Uterus (tissue), 4 donors: ENCODE results near the gene SLC17A9. TPM values are rescaled to one million over a fixed set of nuclear protein-coding genes. Genes with fewer than 3 reads are reported as not detected.

Experiments used
- DNase-seq, 2 donors: peaks; one replicate each; pipeline ENCODE4 v3.0.0-alpha.2; 2019 to 2020
- H3K27ac ChIP-seq, 2 donors: fragments of 200-600 bp; sonication (generic); 1 replicate in 1 of 2; 2 replicates in 1 of 2; pipeline ENCODE4 v1.5.1; 2016 to 2018
- H3K27me3 ChIP-seq, 2 donors: fragments of 200-600 bp; sonication (generic); one replicate each; pipeline ENCODE4 v1.5.1; 2018 to 2019; ENCODE audit warnings: control low read depth in 1 of 2
- H3K36me3 ChIP-seq, 2 donors: fragments of 200-600 bp; sonication (generic); one replicate each; pipeline ENCODE4 v1.5.1; 2019; ENCODE audit warnings: control low read depth in 1 of 2
- H3K4me1 ChIP-seq, 2 donors: fragments of 200-600 bp; sonication (generic); one replicate each; pipeline ENCODE4 v1.5.1; 2018 to 2019; ENCODE audit warnings: control low read depth in 1 of 2
- H3K4me3 ChIP-seq, 2 donors: fragments of 200-600 bp; sonication (generic); 1 replicate in 1 of 2; 2 replicates in 1 of 2; pipeline ENCODE4 v1.5.1; 2018 to 2019; ENCODE audit warnings: mild to moderate bottlenecking in 1 of 2
- H3K9me3 ChIP-seq, 2 donors: fragments of 200-600 bp; sonication (generic); one replicate each; pipeline ENCODE4 v1.5.1; 2019; ENCODE audit warnings: control low read depth in 1 of 2
- CTCF ChIP-seq, 4 experiments: fragments of 200-600 bp in 2 of 4; fragments of 450-650 bp in 2 of 4; sonication (generic) in 2 of 4; IDR thresholded peaks; one replicate each; pipeline ENCODE4 v1.5.1; 2016 to 2019; ENCODE audit warnings: antibody characterized with exemption in 4 of 4, mild to moderate bottlenecking in 2 of 4, moderate library complexity in 1 of 4
- POLR2A ChIP-seq, 2 donors: fragments of 450-650 bp; IDR thresholded peaks; one replicate each; pipeline ENCODE4 v1.6.1; 2016; ENCODE audit warnings: antibody characterized with exemption in 2 of 2, mild to moderate bottlenecking in 1 of 2, moderate library complexity in 1 of 2
- intact Hi-C: fragments of 100-400 bp; cut with DNase I; formaldehyde crosslinking; loops from one replicate; pipeline ENCODE4 v1.15.1; 2023; ENCODE audit warnings: low total_unique reads
- total RNA-seq, 4 donors: library from RNA; depleted of rRNA in 3 of 4; stranded (reverse); fragments of >200 nt in 3 of 4; gene quantifications; one replicate each; pipeline versions ENCODE4 v1.1.0 to v1.2.4, GENCODE V29; 2014 to 2023
- donor health status: DM: yes; HTN: yes; CAD: no.

Gene SLC17A9
- total RNA-seq, 4 donors from 2014 or later, result 0.26 to 5.4 (median 1.6) TPM; not detected in 1

- Histone ChIP-seq H3K4me3 (no peak overlapping the region), H3K27ac (no peak overlapping the region), H3K9me3 (no peaks in the 10 kb centered on the region), H3K36me3 (no peaks in the 10 kb centered on the region), H3K4me1 (peaks cover 8 to 25% of the 10 kb centered on the region in 2 donors), H3K27me3 (no peaks in the 10 kb centered on the region)
- DNase-seq, result no peak
- intact Hi-C loops, result no loop called here
- TF ChIP-seq CTCF (IDR thresholded peaks at IDR 0.05), result no peak
- no peak for TF ChIP-seq POLR2A (IDR thresholded peaks at IDR 0.05)
These were observed 35.6 kb upstream of the SLC17A9 start for GRCh38 chr20:62916703-62917476.

- DNase-seq, result no peak
- Histone ChIP-seq H3K27me3 (no peaks in the 10 kb centered on the region), H3K36me3 (no peaks in the 10 kb centered on the region), H3K27ac (no peak overlapping the region), H3K9me3 (no peaks in the 10 kb centered on the region), H3K4me3 (no peak overlapping the region), H3K4me1 (peaks cover 8 to 32% of the 10 kb centered on the region in 2 donors)
- intact Hi-C loops, result no loop called here
- TF ChIP-seq POLR2A (IDR thresholded peaks at IDR 0.05) (no peak), CTCF (IDR thresholded peaks at IDR 0.05) (no peak)
These were observed 34.8 kb upstream of the SLC17A9 start for GRCh38 chr20:62917720-62918119.

GRCh38 chr20:62918147-62918546 lies 34.4 kb upstream of the SLC17A9 start:
- no peaks in the 10 kb centered on the region for H3K9me3 ChIP-seq
- no peak for DNase-seq
- H3K4me1 ChIP-seq, result peaks cover 8 to 37% of the 10 kb centered on the region in 2 donors
- TF ChIP-seq CTCF (IDR thresholded peaks at IDR 0.05), result no peak
- no peak for TF ChIP-seq POLR2A (IDR thresholded peaks at IDR 0.05)
- H3K4me3 ChIP-seq, result no peak overlapping the region
- no peak overlapping the region for H3K27ac ChIP-seq
- H3K36me3 ChIP-seq, result no peaks in the 10 kb centered on the region
- H3K27me3 ChIP-seq, result no peaks in the 10 kb centered on the region
- intact Hi-C loops, result no loop called here

- Histone ChIP-seq H3K27me3 (no peaks in the 10 kb centered on the region), H3K4me3 (no peak overlapping the region), H3K4me1 (peaks cover 8 to 38% of the 10 kb centered on the region in 2 donors), H3K9me3 (no peaks in the 10 kb centered on the region), H3K27ac (no peak overlapping the region), H3K36me3 (no peaks in the 10 kb centered on the region)
- no peak for DNase-seq
- TF ChIP-seq POLR2A (IDR thresholded peaks at IDR 0.05) (no peak), CTCF (IDR thresholded peaks at IDR 0.05) (no peak)
- intact Hi-C loops, result no loop called here
These were observed 33.7 kb upstream of the SLC17A9 start for GRCh38 chr20:62918831-62919230.

GRCh38 chr20:62920039-62920645 lies 32.4 kb upstream of the SLC17A9 start:
- H3K27ac ChIP-seq, result no peak overlapping the region
- peaks cover 8 to 45% of the 10 kb centered on the region in 2 donors for H3K4me1 ChIP-seq
- H3K4me3 ChIP-seq, result no peak overlapping the region

More at GRCh38 chr20:62920039-62920645, 32.4 kb upstream of the SLC17A9 start:
- intact Hi-C loops, result no loop called here
- H3K27me3 ChIP-seq, result no peaks in the 10 kb centered on the region
- H3K36me3 ChIP-seq, result no peaks in the 10 kb centered on the region
- TF ChIP-seq CTCF (IDR thresholded peaks at IDR 0.05), result no peak
- TF ChIP-seq POLR2A (IDR thresholded peaks at IDR 0.05), result no peak
- no peak for DNase-seq
- no peaks in the 10 kb centered on the region for H3K9me3 ChIP-seq
